HEK293 (cell line): ENCODE data around the gene CADM4.
A peak's percentile ranks its signal among the peaks of the same experiment; 100 is the strongest.

Source experiments
- CTCF ChIA-PET: fragments of 350-600 bp; formaldehyde crosslinking; extraction: SDS; loops from one replicate; lab custom pipeline; 2021; ENCODE audit warnings: antibody characterized with exemption; lab: Yijun Ruan, JAX
- POLR2A ChIA-PET: fragments of 300-600 bp; formaldehyde crosslinking; extraction: SDS; loops from one replicate; lab custom pipeline; 2020; ENCODE audit warnings: antibody characterized with exemption, inconsistent platforms; lab: Yijun Ruan, JAX
- H3K27ac ChIP-seq: fragments of 200-500 bp; sonication (Bioruptor generic); 2 replicates; pipeline ENCODE4 v1.5.1; 2014; ENCODE audit warnings: low read depth, low read length, control low read depth, inconsistent platforms; ENCODE audit errors: extremely low read depth
- H3K36me3 ChIP-seq, 2 experiments: fragments of 200-500 bp in 1 of 2; sonication (Bioruptor generic) in 1 of 2; 1 replicate in 1 of 2; 2 replicates in 1 of 2; pipeline ENCODE4 v1.5.1; 2014 to 2017; ENCODE audit warnings: inconsistent platforms in 2 of 2, low read length in 2 of 2; ENCODE audit not compliant: control insufficient read depth in 2 of 2, insufficient read depth in 1 of 2
- H3K4me1 ChIP-seq: fragments of 200-500 bp; sonication (Bioruptor generic); 2 replicates; pipeline ENCODE4 v1.5.1; 2014; ENCODE audit warnings: mild to moderate bottlenecking, low read length, inconsistent platforms; ENCODE audit not compliant: control insufficient read depth, insufficient read depth
- H3K4me3 ChIP-seq: 2 replicates; pipeline ENCODE4 v1.5.1; 2011; ENCODE audit warnings: low read depth, mild to moderate bottlenecking, control low read depth, low read length, moderate library complexity
- H3K9me3 ChIP-seq: fragments of 200-500 bp; sonication (Bioruptor generic); 2 replicates; pipeline ENCODE4 v1.5.1; 2014; ENCODE audit warnings: low read depth, low read length, inconsistent platforms; ENCODE audit not compliant: control insufficient read depth, insufficient read depth
- GLIS2 ChIP-seq: fragments of 450-650 bp; formaldehyde crosslinking; IDR thresholded peaks from 2 replicates; pipeline ENCODE4 v1.5.1; 2016; ENCODE audit warnings: missing biosample characterization, missing genetic modification characterization
- KLF16 ChIP-seq: fragments of 450-650 bp; formaldehyde crosslinking; IDR thresholded peaks from 2 replicates; pipeline ENCODE4 v1.5.1; 2017; ENCODE audit warnings: missing biosample characterization, missing genetic modification characterization
- PRDM10 ChIP-seq: fragments of 450-650 bp; formaldehyde crosslinking; IDR thresholded peaks from 2 replicates; pipeline ENCODE4 v1.5.1; 2016; ENCODE audit warnings: missing biosample characterization, missing genetic modification characterization
- ZNF211 ChIP-seq: fragments of 450-650 bp; formaldehyde crosslinking; IDR thresholded peaks from 2 replicates; pipeline ENCODE4 v1.5.1; 2016; ENCODE audit warnings: low read depth, missing biosample characterization, missing genetic modification characterization
- ZNF416 ChIP-seq: fragments of 450-650 bp; formaldehyde crosslinking; IDR thresholded peaks from 2 replicates; pipeline ENCODE4 v1.5.1; 2016; ENCODE audit warnings: missing biosample characterization, missing genetic modification characterization
- ZNF660 ChIP-seq: fragments of 450-650 bp; IDR thresholded peaks from 2 replicates; pipeline ENCODE4 v1.5.1; 2018; ENCODE audit warnings: missing biosample characterization, mild to moderate bottlenecking, missing genetic modification characterization
- ZNF692 ChIP-seq: fragments of 450-650 bp; formaldehyde crosslinking; IDR thresholded peaks from 2 replicates; pipeline ENCODE4 v1.5.1; 2016; ENCODE audit warnings: missing biosample characterization, missing genetic modification characterization
- ZNF843 ChIP-seq: fragments of 450-650 bp; formaldehyde crosslinking; IDR thresholded peaks from 2 replicates; pipeline ENCODE4 v1.5.1; 2016; ENCODE audit warnings: missing biosample characterization, missing genetic modification characterization
- TF ChIP-seq, protein P1 (sequence below): fragments of 450-650 bp; formaldehyde crosslinking; IDR thresholded peaks from 2 replicates; pipeline ENCODE4 v1.5.1; 2016; ENCODE audit warnings: missing biosample characterization, missing genetic modification characterization
- TF ChIP-seq, protein P2 (sequence below): fragments of 450-650 bp; formaldehyde crosslinking; IDR thresholded peaks from 2 replicates; pipeline ENCODE4 v1.5.1; 2016; ENCODE audit warnings: missing biosample characterization, missing genetic modification characterization

The CADM4 gene

GRCh38 chr19:43658001-43658400, 18.4 kb upstream of the CADM4 start:
- Histone ChIP-seq H3K9me3 (peaks cover 10% of the 10 kb centered on the region), H3K27ac (no peak overlapping the region), H3K36me3 (peaks cover 40 to 78% of the 10 kb centered on the region in 2 experiments), H3K4me3 (no peak overlapping the region), H3K4me1 (no peaks in the 10 kb centered on the region)
- ChIA-PET POLR2A (interaction anchor here (1.8 to 2.7 kb wide), 2 partner anchors 10 kb away, joined by 14 to 15 read pairs; no protein-coding TSS in a partner anchor), CTCF (interaction anchor here (0.7 to 1.4 kb wide), 4 partner anchors 11 to 108 kb away, joined by 4 to 7 read pairs (median 6); partner anchors contain the start of gene XRCC1)
- no peak for TF ChIP-seq ZNF660 (tag by site-specific recombination)
- TF ChIP-seq, protein P1, sequence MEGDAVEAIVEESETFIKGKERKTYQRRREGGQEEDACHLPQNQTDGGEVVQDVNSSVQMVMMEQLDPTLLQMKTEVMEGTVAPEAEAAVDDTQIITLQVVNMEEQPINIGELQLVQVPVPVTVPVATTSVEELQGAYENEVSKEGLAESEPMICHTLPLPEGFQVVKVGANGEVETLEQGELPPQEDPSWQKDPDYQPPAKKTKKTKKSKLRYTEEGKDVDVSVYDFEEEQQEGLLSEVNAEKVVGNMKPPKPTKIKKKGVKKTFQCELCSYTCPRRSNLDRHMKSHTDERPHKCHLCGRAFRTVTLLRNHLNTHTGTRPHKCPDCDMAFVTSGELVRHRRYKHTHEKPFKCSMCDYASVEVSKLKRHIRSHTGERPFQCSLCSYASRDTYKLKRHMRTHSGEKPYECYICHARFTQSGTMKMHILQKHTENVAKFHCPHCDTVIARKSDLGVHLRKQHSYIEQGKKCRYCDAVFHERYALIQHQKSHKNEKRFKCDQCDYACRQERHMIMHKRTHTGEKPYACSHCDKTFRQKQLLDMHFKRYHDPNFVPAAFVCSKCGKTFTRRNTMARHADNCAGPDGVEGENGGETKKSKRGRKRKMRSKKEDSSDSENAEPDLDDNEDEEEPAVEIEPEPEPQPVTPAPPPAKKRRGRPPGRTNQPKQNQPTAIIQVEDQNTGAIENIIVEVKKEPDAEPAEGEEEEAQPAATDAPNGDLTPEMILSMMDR (tag by site-specific recombination), result no peak
- TF ChIP-seq, protein P2, sequence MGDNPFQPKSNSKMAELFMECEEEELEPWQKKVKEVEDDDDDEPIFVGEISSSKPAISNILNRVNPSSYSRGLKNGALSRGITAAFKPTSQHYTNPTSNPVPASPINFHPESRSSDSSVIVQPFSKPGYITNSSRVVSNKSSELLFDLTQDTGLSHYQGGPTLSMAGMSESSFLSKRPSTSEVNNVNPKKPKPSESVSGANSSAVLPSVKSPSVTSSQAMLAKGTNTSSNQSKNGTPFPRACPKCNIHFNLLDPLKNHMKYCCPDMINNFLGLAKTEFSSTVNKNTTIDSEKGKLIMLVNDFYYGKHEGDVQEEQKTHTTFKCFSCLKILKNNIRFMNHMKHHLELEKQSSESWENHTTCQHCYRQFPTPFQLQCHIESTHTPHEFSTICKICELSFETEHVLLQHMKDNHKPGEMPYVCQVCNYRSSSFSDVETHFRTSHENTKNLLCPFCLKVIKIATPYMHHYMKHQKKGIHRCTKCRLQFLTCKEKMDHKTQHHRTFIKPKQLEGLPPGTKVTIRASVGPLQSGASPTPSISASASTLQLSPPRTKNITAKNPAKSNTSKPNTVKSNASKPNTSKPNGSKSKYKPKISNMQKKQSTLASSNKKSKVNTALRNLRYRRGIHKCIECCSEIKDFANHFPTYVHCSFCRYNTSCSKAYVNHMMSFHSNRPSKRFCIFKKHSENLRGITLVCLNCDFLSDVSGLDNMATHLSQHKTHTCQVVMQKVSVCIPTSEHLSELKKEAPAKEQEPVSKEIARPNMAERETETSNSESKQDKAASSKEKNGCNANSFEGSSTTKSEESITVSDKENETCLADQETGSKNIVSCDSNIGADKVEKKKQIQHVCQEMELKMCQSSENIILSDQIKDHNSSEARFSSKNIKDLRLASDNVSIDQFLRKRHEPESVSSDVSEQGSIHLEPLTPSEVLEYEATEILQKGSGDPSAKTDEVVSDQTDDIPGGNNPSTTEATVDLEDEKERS (tag by site-specific recombination), result peak; percentile 60; the same call in 1 of the 2 replicates

GRCh38 chr19:43656436-43656835, 16.8 kb upstream of the CADM4 start:
- CTCF ChIA-PET, result interaction anchor here (0.7 to 1.2 kb wide), 2 partner anchors 88 to 101 kb away, joined by 3 to 5 read pairs; no protein-coding TSS in a partner anchor
- peaks cover 36 to 79% of the 10 kb centered on the region in 2 experiments for H3K36me3 ChIP-seq
- H3K4me1 ChIP-seq, result peaks cover 3% of the 10 kb centered on the region
- no peak overlapping the region for H3K27ac ChIP-seq
- H3K9me3 ChIP-seq, result peaks cover 10% of the 10 kb centered on the region
- POLR2A ChIA-PET, result interaction anchor here (0.7 to 2.7 kb wide), 2 partner anchors 12 to 134 kb away, joined by 4 to 14 read pairs; no protein-coding TSS in a partner anchor
- H3K4me3 ChIP-seq, result no peak overlapping the region
- TF ChIP-seq ZNF416, result no peak
- no peak for TF ChIP-seq KLF16 (tag by site-specific recombination)
- no peak for TF ChIP-seq ZNF692 (tag by site-specific recombination)
- TF ChIP-seq ZNF843 (tag by site-specific recombination), result no peak
- TF ChIP-seq PRDM10 (tag by site-specific recombination), result peak; percentile 71
- TF ChIP-seq GLIS2 (tag by site-specific recombination), result no peak
- TF ChIP-seq, protein P1 (tag by site-specific recombination), result no peak
- no peak for TF ChIP-seq ZNF211 (tag by site-specific recombination)
